Fibroblast of villous mesenchyme (primary cell): ENCODE results near the gene SEMA3C. TPM values are rescaled to one million over a fixed set of nuclear protein-coding genes. Genes with fewer than 3 reads are reported as not detected.

Experiments
- DNase-seq: peaks from one replicate; pipeline ENCODE4 v3.0.0-alpha.2; 2010; ENCODE audit warnings: low read depth
- H3K4me3 ChIP-seq: 2 replicates; pipeline ENCODE4 v1.5.1; 2011; ENCODE audit warnings: low read depth, mild to moderate bottlenecking, low read length
- CTCF ChIP-seq: IDR thresholded peaks from 2 replicates; pipeline ENCODE4 v1.5.1; 2012; ENCODE audit warnings: low read depth, mild to moderate bottlenecking, low read length; ENCODE audit not compliant: insufficient read depth
- total RNA-seq: library from RNA; depleted of rRNA; stranded (reverse); fragments of >200 nt; gene quantifications from 2 replicates; pipeline ENCODE4 v1.2.3, GENCODE V29; 2012

The SEMA3C gene
- total RNA-seq, 1 donor = 136 TPM

- DNase-seq = peak; percentile 47
- TF ChIP-seq CTCF = peak; percentile 50
- H3K4me3 ChIP-seq = peak overlapping the region; percentile 78
Measured at GRCh38 chr7:80916770-80917741, 1.8 kb downstream of the SEMA3C start.

GRCh38 chr7:80910228-80910627 lies 8.6 kb downstream of the SEMA3C start:
- no peak for TF ChIP-seq CTCF
- no peak for DNase-seq
- no peak overlapping the region for H3K4me3 ChIP-seq

GRCh38 chr7:80908360-80908797 lies 10.5 kb downstream of the SEMA3C start:
- no peak for DNase-seq
- no peak overlapping the region for H3K4me3 ChIP-seq
- TF ChIP-seq CTCF = no peak

- no peak overlapping the region for H3K4me3 ChIP-seq
- no peak for TF ChIP-seq CTCF
- DNase-seq = no peak
Measured at GRCh38 chr7:80907612-80908011, 11.2 kb downstream of the SEMA3C start.

- H3K4me3 ChIP-seq = no peak overlapping the region
- DNase-seq = no peak
- no peak for TF ChIP-seq CTCF
Measured at GRCh38 chr7:80907141-80907601, 11.7 kb downstream of the SEMA3C start.

- DNase-seq = peak; percentile 36
- no peak overlapping the region for H3K4me3 ChIP-seq
- TF ChIP-seq CTCF = no peak
Measured at GRCh38 chr7:80905334-80905733, 13.5 kb downstream of the SEMA3C start.
